Fibroblast of gingiva (primary cell): ENCODE measurements around the gene RAD51B.
A peak's percentile ranks its signal among the peaks of the same experiment; 100 is the strongest.
"Not testable (repeated sequence)": the region's sequence is repeated elsewhere in the genome, so short reads cannot be mapped to it uniquely, and the experiment has no call there.

Source experiments
- DNase-seq: peaks from one replicate; pipeline ENCODE4 v3.0.0-alpha.2; 2011; ENCODE audit warnings: low read depth

Gene RAD51B

GRCh38 chr14:68274725-68275124 is 455.1 kb downstream of the RAD51B start:
- no peak for DNase-seq

DNA sequence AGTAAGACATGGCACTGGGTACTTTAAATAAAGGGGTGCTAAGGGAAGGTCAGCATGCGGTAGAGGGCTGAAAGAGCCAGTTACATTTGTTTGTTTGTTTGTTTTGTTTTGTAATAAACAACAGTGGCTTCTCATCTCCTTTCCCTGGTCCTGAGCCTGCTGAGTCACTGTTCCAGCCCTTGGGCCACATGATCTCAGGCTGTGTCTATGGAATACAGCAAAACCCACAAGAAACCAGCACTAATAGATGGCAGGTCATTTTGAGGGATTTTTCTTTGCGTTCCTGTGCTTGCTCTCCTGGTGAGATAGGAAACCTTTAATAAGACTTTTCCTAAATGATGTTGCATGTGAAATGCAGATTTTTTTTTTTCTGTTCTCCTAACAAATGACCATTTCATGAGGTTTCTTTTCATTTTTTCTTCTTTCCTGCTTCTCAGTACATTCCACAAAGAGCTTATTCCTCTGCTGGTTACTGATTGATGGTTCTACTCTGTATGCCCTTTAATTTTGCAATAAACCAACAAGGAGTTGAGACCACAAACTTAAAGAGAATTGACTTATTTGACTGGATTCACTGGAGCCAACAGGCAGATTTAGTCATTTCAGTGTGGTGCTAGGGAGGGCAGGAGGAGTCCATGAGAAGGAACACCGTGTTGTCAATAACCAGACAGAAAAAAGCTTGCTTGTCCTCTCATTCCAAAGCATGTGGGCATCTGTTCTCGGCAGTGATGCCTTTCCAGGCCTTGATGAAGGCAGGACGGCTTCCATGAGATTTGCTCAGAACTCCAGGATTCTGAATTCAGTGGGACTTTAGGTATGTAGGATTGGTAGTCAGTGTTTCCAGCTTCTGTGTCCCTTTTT is 459.2 kb downstream of the RAD51B start:
- peak; percentile 54 for DNase-seq

GRCh38 chr14:68279437-68279720 is 459.8 kb downstream of the RAD51B start:
- no peak for DNase-seq

GRCh38 chr14:68279777-68280233 is 460.2 kb downstream of the RAD51B start:
- no peak for DNase-seq

GRCh38 chr14:68281497-68281896 is 461.9 kb downstream of the RAD51B start:
- no peak for DNase-seq

GRCh38 chr14:68282479-68283377 is 463.1 kb downstream of the RAD51B start:
- DNase-seq, result no peak

- no peak for DNase-seq
Measured at GRCh38 chr14:68283378-68284123, 464.0 kb downstream of the RAD51B start.

DNA sequence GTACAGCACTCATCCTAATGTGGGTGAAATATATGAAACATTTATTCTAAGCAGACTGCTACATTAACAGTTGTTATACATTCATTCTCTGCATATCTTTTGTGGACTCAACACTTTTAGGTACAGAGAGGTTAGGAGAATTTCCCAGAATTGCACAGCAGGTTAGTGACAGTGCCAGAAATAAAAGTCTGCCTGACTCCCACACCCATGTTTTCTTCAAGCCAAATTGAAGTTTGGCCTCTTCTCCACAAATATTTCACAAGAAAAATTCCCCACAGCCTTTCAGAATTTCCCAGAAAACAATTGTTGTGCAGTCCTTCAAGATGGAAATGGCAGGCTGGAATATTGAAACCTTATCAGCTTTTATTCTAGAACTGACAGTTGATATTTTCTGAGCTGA is 464.8 kb downstream of the RAD51B start:
- DNase-seq, result peak; percentile 11

DNA sequence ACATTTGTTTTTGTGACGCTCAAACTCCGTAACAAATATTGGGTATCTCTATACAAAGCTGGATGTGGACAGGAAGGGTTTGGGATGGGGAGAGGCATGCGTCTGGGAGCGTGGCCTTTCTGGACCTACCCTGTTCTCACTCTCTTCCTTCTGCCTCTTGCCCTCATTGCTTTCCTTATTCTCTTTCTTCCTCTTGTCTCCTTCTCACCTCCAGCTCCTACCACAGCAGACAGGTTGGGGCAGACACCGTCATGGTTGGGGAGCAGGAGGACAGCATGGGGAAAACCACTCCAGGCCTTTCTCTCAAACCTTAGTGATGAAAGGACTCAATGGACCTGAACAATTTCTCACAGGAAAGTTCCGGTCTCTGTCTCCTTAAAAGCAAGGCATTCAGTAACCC is 465.3 kb downstream of the RAD51B start:
- no peak for DNase-seq

DNA sequence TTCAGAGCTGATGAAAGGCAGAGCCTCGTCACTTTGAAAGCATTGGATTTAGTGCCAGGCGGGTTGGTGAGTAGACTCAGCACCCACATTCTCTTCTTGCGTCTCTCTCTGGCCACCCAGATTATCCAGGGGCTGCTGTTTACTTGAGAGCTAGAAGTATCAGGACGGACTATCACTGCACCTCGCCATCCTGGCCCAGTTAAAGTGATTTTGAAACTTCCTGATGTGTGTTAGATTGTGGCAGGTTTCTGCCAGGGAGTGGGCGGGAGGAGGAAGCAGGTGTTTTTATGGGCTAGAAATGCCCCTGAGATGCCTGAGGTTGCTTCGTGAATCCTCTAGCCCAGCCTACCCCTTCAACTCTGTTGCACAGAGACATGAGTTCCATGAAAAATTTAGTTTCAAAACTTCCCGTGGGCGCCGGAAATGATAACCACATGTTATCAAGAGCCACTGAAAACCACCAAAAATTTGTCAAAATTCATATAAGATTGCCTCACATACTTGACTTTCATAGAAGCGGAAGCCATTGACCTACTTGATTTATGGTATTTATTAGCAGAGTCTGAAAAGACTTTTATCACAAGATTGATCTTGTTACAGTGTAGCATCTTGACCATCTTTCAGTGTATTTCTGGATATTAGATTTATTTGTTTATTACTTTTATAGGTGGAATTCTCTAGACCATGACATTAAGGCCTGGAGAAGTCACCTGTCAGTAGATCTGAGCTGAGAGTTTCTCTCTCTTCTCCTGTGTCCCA is 466.0 kb downstream of the RAD51B start:
- DNase-seq, result no peak

DNA sequence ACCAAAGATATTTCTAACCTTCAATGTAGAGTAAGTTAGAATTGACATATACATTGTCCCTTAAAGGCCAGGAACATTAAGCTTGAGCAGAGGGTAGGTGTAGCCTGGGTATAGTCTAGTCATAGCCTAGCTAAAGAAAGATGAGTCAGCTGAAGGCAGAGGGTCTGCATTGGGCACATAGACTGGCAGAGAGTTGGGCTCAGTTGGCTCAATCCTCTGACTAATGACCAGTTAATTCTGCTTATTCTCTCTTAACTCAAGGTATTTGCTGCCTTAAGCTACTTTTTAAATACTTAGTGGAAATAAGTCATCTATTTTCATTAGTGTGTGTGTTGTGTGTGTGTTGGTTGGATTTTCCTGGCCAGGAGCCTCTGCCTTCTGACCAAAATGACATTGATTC is 467.1 kb downstream of the RAD51B start:
- no peak for DNase-seq

DNA sequence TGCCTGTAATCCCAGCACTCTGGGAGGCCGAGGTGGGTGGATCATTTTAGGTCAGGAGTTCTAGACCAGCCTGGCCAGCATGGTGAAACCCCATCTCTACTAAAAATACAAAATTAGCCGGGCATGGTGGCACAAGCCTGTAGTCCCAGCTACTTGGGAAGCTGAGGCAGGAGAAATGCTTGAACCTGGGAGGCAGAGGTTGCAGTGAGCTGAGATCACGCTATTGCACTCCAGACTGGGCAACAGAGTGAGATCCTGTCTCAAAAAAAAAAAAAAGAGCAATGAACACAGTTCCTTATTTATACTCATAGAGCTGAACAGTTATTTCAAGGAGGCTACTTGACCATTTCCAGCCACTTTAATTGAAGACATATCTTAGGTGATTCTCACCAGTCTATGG is 469.9 kb downstream of the RAD51B start:
- DNase-seq, result not testable (repeated sequence)

- DNase-seq, result no peak
Measured at GRCh38 chr14:68291820-68292219, 472.2 kb downstream of the RAD51B start.

DNA sequence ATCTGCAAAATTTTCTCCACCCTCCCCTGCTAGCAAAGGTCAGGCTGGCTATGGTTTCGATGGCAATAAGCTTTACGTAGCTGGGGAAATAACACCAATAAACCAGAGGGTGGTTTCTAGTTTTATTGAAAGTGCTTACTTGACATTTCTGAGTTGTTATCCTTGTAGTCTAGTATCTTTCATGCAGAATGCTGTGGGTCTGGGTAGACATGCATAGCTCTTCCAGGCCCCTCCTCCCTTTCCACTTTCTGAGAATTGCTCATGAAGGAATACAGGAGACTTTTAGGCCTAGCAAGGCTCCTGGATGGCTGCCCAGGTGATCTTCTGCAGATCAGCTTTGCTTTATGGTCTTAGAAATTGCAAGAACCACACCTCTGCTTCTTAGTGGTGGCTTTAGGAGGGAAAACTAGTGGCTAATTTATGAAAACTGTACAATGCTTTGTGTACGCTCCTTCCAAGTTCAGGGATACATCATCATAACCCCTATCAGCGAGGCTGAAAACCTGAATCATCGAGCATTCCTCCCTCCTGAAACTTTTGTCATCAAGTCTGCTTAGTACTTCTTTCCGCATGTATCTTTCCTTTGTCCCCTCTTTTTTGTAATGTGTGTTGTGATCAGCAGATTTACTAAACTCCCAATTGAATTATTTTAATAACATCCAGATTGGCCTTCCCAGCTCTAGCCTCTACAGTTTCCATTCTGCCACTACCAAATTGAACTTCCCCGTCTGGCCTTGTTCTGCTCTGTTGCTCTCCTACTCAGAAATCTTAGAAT is 473.0 kb downstream of the RAD51B start:
- DNase-seq, result no peak

GRCh38 chr14:68293404-68293803 is 473.8 kb downstream of the RAD51B start:
- DNase-seq, result no peak

- no peak for DNase-seq
Measured at GRCh38 chr14:68295316-68295816, 475.8 kb downstream of the RAD51B start.

DNA sequence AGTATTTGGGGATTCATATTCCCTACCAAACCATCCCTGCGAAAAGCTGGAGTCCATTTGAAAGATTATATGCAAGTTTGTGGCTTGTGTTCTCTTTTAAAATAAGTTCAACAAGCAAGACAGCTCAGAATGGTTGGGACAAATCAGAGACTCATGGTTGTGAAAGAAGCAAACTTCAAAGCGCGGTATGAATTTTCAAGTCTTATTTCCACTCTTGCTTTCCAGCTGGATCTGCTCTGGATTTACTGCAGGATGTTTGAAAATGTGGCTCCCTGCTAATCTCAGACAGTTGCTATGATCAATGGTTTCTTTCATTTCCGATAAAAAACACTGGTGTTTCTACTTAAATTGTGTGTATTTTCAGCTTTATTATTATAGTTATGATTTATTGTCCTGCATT is 477.5 kb downstream of the RAD51B start:
- DNase-seq, result no peak

- DNase-seq, result peak; percentile 13
Measured at GRCh38 chr14:68297876-68298468, 478.4 kb downstream of the RAD51B start.

DNA sequence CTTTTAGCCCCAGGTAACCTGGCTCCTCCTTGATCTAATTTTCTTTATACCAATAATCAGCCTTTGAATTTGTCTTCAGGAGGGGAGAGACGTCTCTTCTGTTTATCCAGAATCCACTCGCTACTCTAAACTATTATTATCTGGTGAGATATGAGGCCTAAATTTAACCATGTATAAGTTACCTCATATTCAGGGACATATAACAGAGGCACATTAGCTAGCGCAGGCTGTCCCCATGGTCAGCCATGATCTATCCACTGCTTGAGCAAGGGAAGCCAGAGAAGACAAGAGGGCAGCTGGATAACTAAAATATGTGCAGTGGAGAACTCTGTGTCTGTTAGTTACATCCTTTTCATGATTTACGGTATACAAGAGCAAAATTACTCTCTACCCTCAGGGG is 481.0 kb downstream of the RAD51B start:
- no peak for DNase-seq

DNA sequence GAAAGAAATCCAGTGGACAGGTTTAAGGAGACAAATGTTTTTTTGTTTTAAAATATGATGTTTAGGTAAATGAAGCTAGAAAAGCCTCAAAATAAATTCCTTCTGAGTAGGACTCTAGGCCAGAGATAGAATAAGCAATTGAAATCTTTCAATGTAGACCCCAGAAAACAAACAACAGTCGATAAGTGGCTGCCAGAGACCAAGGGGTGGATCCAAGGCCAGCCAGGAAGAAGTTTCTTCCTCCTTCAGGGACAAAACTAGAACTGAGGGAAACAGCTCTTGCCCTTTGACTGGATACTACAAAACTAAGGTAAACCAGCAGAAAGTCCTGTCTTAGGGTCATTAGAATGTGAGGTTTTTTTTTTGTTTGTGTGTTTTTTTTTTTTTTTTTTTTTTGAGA is 481.6 kb downstream of the RAD51B start:
- DNase-seq, result no peak
